Fibroblast of the aortic adventitia (primary cell): Measurements from ENCODE around the gene BLOC1S2. TPM values are rescaled to one million over a fixed set of nuclear protein-coding genes. Genes with fewer than 3 reads are reported as not detected.

Source experiments
- DNase-seq: peaks from one replicate; pipeline ENCODE4 v3.0.0-alpha.2; 2010; ENCODE audit warnings: low read depth
- H3K4me3 ChIP-seq: 2 replicates; pipeline ENCODE4 v1.5.1; 2011; ENCODE audit warnings: low read depth, mild to moderate bottlenecking, control low read depth, low read length, moderate library complexity
- CTCF ChIP-seq: IDR thresholded peaks from 2 replicates; pipeline ENCODE4 v1.5.1; 2011; ENCODE audit warnings: mild to moderate bottlenecking, low read length, control low read depth, inconsistent platforms; ENCODE audit not compliant: insufficient read depth
- total RNA-seq: library from RNA; depleted of rRNA; stranded (reverse); fragments of >200 nt; gene quantifications from 2 replicates; pipeline ENCODE4 v1.2.3, GENCODE V29; 2012; ENCODE audit warnings: low replicate concordance

BLOC1S2 gene
- total RNA-seq, 1 donor = 68.8 TPM

GRCh38 chr10:100327718-100328009 lies 41.2 kb upstream of the BLOC1S2 start:
- TF ChIP-seq CTCF = no peak
- DNase-seq = no peak
- H3K4me3 ChIP-seq = no peak overlapping the region

GRCh38 chr10:100327007-100327717 lies 40.7 kb upstream of the BLOC1S2 start:
- TF ChIP-seq CTCF = no peak
- no peak overlapping the region for H3K4me3 ChIP-seq
- DNase-seq = peak; percentile 72

GRCh38 chr10:100325158-100325557 lies 38.7 kb upstream of the BLOC1S2 start:
- TF ChIP-seq CTCF = no peak
- DNase-seq = no peak
- H3K4me3 ChIP-seq = no peak overlapping the region

GRCh38 chr10:100319707-100320402 lies 33.4 kb upstream of the BLOC1S2 start:
- TF ChIP-seq CTCF = no peak
- no peak for DNase-seq
- H3K4me3 ChIP-seq = no peak overlapping the region

- H3K4me3 ChIP-seq = no peak overlapping the region
- DNase-seq = no peak
- no peak for TF ChIP-seq CTCF
Observed at GRCh38 chr10:100318207-100318606, 31.7 kb upstream of the BLOC1S2 start.

- no peak for TF ChIP-seq CTCF
- peak; percentile 15 for DNase-seq
- H3K4me3 ChIP-seq = no peak overlapping the region
Observed at GRCh38 chr10:100315615-100316014, 29.1 kb upstream of the BLOC1S2 start.
